ENCODE measurements around the gene RNF182.
"Not testable (repeated sequence)": the region's sequence is repeated elsewhere in the genome, so short reads cannot be mapped to it uniquely, and the experiment has no call there.

RNF182 gene

GRCh38 chr6:14008809-14009208 is 84.1 kb downstream of the RNF182 start:
- H3K4me3 ChIP-seq, result no peak overlapping the region
- no peak for TF ChIP-seq EZH2 (IDR thresholded peaks at IDR 0.05)
- TF ChIP-seq FOXP2 (optimal IDR thresholded peaks at IDR 0.05; ENCODE audit: control extremely low read depth, extremely low read length, insufficient read depth), result no peak
- TF ChIP-seq POLR2AphosphoS5 (IDR thresholded peaks at IDR 0.05; ENCODE audit: borderline replicate concordance, low read depth, low read length), result no peak
- H3K36me3 ChIP-seq (ENCODE audit: insufficient read depth, low read length), result no peaks in the 10 kb centered on the region
- H3K9ac ChIP-seq (ENCODE audit: insufficient read length), result no peak overlapping the region
- no peak for DNase-seq (ENCODE audit: low read depth, low spot score)
- no peak overlapping the region for H3K27ac ChIP-seq
- no peaks in the 10 kb centered on the region for H3K9me3 ChIP-seq (ENCODE audit: low read depth, low read length)

GRCh38 chr6:14009431-14009830 is 84.7 kb downstream of the RNF182 start:
- Histone ChIP-seq H3K9ac (ENCODE audit: insufficient read length) (no peak overlapping the region), H3K27ac (no peak overlapping the region), H3K9me3 (ENCODE audit: low read depth, low read length) (no peaks in the 10 kb centered on the region), H3K36me3 (ENCODE audit: insufficient read depth, low read length) (no peaks in the 10 kb centered on the region), H3K4me3 (no peak overlapping the region)
- no peak for DNase-seq (ENCODE audit: low read depth, low spot score)
- TF ChIP-seq EZH2 (IDR thresholded peaks at IDR 0.05) (no peak), POLR2AphosphoS5 (IDR thresholded peaks at IDR 0.05; ENCODE audit: borderline replicate concordance, low read depth, low read length) (no peak), FOXP2 (optimal IDR thresholded peaks at IDR 0.05; ENCODE audit: control extremely low read depth, extremely low read length, insufficient read depth) (no peak)

- no peaks in the 10 kb centered on the region for H3K9me3 ChIP-seq (ENCODE audit: low read depth, low read length)
- H3K4me3 ChIP-seq, result no peak overlapping the region
- no peak for TF ChIP-seq EZH2 (IDR thresholded peaks at IDR 0.05)
- no peak for TF ChIP-seq POLR2AphosphoS5 (IDR thresholded peaks at IDR 0.05; ENCODE audit: borderline replicate concordance, low read depth, low read length)
- no peak for TF ChIP-seq FOXP2 (optimal IDR thresholded peaks at IDR 0.05; ENCODE audit: control extremely low read depth, extremely low read length, insufficient read depth)
- no peaks in the 10 kb centered on the region for H3K36me3 ChIP-seq (ENCODE audit: insufficient read depth, low read length)
- H3K27ac ChIP-seq, result no peak overlapping the region
- DNase-seq (ENCODE audit: low read depth, low spot score), result no peak
- H3K9ac ChIP-seq (ENCODE audit: insufficient read length), result no peak overlapping the region
Measured at GRCh38 chr6:14010275-14010674, 85.5 kb downstream of the RNF182 start.

DNA sequence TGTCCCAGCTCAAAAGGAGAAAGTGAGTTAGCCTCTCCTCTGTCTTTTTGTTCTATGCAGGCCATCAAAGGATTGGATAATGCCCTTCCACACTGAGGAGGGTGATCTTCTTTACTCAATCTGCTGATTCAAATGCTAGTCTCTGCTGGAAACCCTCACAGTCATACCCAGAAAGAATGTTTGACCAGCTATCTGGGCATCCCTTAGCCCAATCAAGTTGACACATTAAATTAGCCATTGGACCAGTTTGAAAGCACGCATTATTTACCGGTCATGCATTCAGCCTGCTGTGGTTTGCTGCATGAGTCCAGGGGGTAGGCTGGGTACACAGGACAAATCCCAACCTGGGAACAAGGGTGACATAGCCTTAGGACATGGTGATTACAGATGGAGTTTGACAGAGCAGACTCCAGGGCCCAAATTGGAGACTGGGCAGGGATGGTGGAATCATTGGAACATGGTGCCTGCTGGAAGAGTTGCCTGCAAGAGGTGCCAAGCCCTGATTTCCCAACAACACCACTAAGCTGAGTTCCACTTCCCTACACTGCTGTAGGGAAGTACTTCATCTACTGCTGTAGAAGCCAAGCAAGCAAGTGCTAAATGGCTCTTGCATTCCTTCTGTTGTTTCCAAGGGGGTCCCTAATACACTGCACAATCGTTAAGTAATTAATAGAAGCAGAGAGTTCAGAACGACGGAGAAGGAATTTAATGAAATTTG is 87.7 kb downstream of the RNF182 start:
- H3K4me3 ChIP-seq, result no peak overlapping the region
- no peak overlapping the region for H3K27ac ChIP-seq
- H3K9ac ChIP-seq (ENCODE audit: insufficient read length), result no peak overlapping the region
- no peak for TF ChIP-seq FOXP2 (optimal IDR thresholded peaks at IDR 0.05; ENCODE audit: control extremely low read depth, extremely low read length, insufficient read depth)
- no peak for TF ChIP-seq EZH2 (IDR thresholded peaks at IDR 0.05)
- no peak for TF ChIP-seq POLR2AphosphoS5 (IDR thresholded peaks at IDR 0.05; ENCODE audit: borderline replicate concordance, low read depth, low read length)
- no peaks in the 10 kb centered on the region for H3K9me3 ChIP-seq (ENCODE audit: low read depth, low read length)
- no peak for DNase-seq (ENCODE audit: low read depth, low spot score)
- no peaks in the 10 kb centered on the region for H3K36me3 ChIP-seq (ENCODE audit: insufficient read depth, low read length)

DNA sequence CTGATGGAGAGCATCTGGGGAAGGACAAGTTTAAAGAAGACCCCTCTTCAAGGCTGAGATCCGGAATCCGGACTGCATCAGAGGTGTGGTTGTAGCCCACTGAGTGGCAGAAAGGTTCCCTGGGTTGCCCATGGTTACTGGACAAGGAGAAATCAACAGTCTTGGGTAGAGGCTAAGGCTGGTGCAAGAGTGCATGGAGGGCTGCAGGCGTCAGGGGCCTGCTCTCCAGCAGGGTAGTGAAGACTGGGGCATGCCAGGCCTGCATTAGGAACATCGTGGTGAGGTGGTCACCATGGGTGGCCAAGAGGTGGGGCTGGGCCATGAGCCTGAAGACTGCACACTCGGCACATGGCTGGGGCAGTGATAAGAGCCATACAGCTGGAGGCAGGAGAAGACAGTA is 91.2 kb downstream of the RNF182 start:
- Histone ChIP-seq H3K9ac (ENCODE audit: insufficient read length) (no peak overlapping the region), H3K36me3 (ENCODE audit: insufficient read depth, low read length) (no peaks in the 10 kb centered on the region), H3K9me3 (ENCODE audit: low read depth, low read length) (no peaks in the 10 kb centered on the region), H3K27ac (no peak overlapping the region), H3K4me3 (no peak overlapping the region)
- DNase-seq (ENCODE audit: low read depth, low spot score), result no peak
- no peak for TF ChIP-seq POLR2AphosphoS5 (IDR thresholded peaks at IDR 0.05; ENCODE audit: borderline replicate concordance, low read depth, low read length)
- TF ChIP-seq EZH2 (IDR thresholded peaks at IDR 0.05), result no peak
- no peak for TF ChIP-seq FOXP2 (optimal IDR thresholded peaks at IDR 0.05; ENCODE audit: control extremely low read depth, extremely low read length, insufficient read depth)

DNA sequence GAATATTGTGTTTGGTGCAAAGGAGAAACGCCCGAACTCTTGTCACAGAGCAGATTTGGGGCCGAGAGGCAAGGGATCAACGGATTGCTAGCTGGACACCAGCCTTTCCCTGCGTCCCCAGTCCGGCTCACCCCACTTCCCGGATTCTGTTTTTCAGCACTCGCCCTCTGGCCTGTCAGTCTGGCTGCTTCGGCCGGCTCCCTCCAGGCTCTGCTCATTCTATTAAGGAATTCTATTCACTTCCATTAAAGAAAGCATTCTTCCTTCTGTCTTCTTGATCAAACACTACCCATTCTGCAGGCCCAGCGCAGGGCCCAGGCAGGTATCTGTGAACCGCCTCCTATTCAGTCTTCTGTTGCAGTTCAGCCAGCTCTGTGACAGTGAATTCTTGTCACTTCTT is 91.7 kb downstream of the RNF182 start:
- TF ChIP-seq FOXP2 (optimal IDR thresholded peaks at IDR 0.05; ENCODE audit: control extremely low read depth, extremely low read length, insufficient read depth) (no peak), EZH2 (IDR thresholded peaks at IDR 0.05) (no peak), POLR2AphosphoS5 (IDR thresholded peaks at IDR 0.05; ENCODE audit: borderline replicate concordance, low read depth, low read length) (no peak)
- no peaks in the 10 kb centered on the region for H3K36me3 ChIP-seq (ENCODE audit: insufficient read depth, low read length)
- no peaks in the 10 kb centered on the region for H3K9me3 ChIP-seq (ENCODE audit: low read depth, low read length)
- no peak overlapping the region for H3K9ac ChIP-seq (ENCODE audit: insufficient read length)
- DNase-seq (ENCODE audit: low read depth, low spot score), result no peak
- H3K27ac ChIP-seq, result no peak overlapping the region
- no peak overlapping the region for H3K4me3 ChIP-seq

- H3K9me3 ChIP-seq (ENCODE audit: low read depth, low read length), result no peaks in the 10 kb centered on the region
- DNase-seq (ENCODE audit: low read depth, low spot score), result no peak
- H3K36me3 ChIP-seq (ENCODE audit: insufficient read depth, low read length), result no peaks in the 10 kb centered on the region
- TF ChIP-seq POLR2AphosphoS5 (IDR thresholded peaks at IDR 0.05; ENCODE audit: borderline replicate concordance, low read depth, low read length), result no peak
- no peak for TF ChIP-seq EZH2 (IDR thresholded peaks at IDR 0.05)
- TF ChIP-seq FOXP2 (optimal IDR thresholded peaks at IDR 0.05; ENCODE audit: control extremely low read depth, extremely low read length, insufficient read depth), result no peak
- no peak overlapping the region for H3K27ac ChIP-seq
- no peak overlapping the region for H3K4me3 ChIP-seq
- H3K9ac ChIP-seq (ENCODE audit: insufficient read length), result no peak overlapping the region
Measured at GRCh38 chr6:14016935-14017625, 92.3 kb downstream of the RNF182 start.

- no peak overlapping the region for H3K9ac ChIP-seq (ENCODE audit: insufficient read length)
- no peaks in the 10 kb centered on the region for H3K9me3 ChIP-seq (ENCODE audit: low read depth, low read length)
- no peak for TF ChIP-seq EZH2 (IDR thresholded peaks at IDR 0.05)
- no peak for TF ChIP-seq POLR2AphosphoS5 (IDR thresholded peaks at IDR 0.05; ENCODE audit: borderline replicate concordance, low read depth, low read length)
- TF ChIP-seq FOXP2 (optimal IDR thresholded peaks at IDR 0.05; ENCODE audit: control extremely low read depth, extremely low read length, insufficient read depth), result no peak
- no peak overlapping the region for H3K27ac ChIP-seq
- no peak overlapping the region for H3K4me3 ChIP-seq
- H3K36me3 ChIP-seq (ENCODE audit: insufficient read depth, low read length), result no peaks in the 10 kb centered on the region
- DNase-seq (ENCODE audit: low read depth, low spot score), result no peak
Measured at GRCh38 chr6:14017626-14018475, 93.1 kb downstream of the RNF182 start.

GRCh38 chr6:14018559-14018958 is 93.8 kb downstream of the RNF182 start:
- not testable (repeated sequence) for H3K27ac ChIP-seq; H3K4me3 ChIP-seq; H3K36me3 ChIP-seq (ENCODE audit: insufficient read depth, low read length); H3K9ac ChIP-seq (ENCODE audit: insufficient read length); H3K9me3 ChIP-seq (ENCODE audit: low read depth, low read length); DNase-seq (ENCODE audit: low read depth, low spot score)
